Raji (cell line): ENCODE results near the gene BPIFB1.

Experiments
- POLR2A ChIP-seq: IDR thresholded peaks from 2 replicates; pipeline ENCODE4 v1.6.1; 2011; ENCODE audit warnings: low read depth, low read length, control low read depth; ENCODE audit not compliant: insufficient read depth

The BPIFB1 gene

GRCh38 chr20:33282991-33283555, at the start of gene BPIFB1:
BPIFB1 (plus strand) TSS chr20:33283214; CDS start chr20:33286074, 2,860 bp downstream.
- TF ChIP-seq POLR2A, result no peak

- no peak for TF ChIP-seq POLR2A
These were observed 49.0 kb upstream of the BPIFB1 start for GRCh38 chr20:33234050-33234449.

GRCh38 chr20:33235696-33236095, 47.3 kb upstream of the BPIFB1 start, which contains the start of gene BPIFA1:
BPIFA1 (plus strand) TSS chr20:33235996; CDS start chr20:33237712, 1,716 bp downstream.
- TF ChIP-seq POLR2A, result no peak

GRCh38 chr20:33236351-33236750, 46.7 kb upstream of the BPIFB1 start:
- no peak for TF ChIP-seq POLR2A

GRCh38 chr20:33237989-33238388, 45.0 kb upstream of the BPIFB1 start:
- no peak for TF ChIP-seq POLR2A

- TF ChIP-seq POLR2A, result no peak
These were observed 43.6 kb upstream of the BPIFB1 start for GRCh38 chr20:33239418-33239817.

GRCh38 chr20:33239979-33240736, 42.9 kb upstream of the BPIFB1 start:
- no peak for TF ChIP-seq POLR2A

- TF ChIP-seq POLR2A, result no peak
These were observed 42.1 kb upstream of the BPIFB1 start for GRCh38 chr20:33240923-33241322.

GRCh38 chr20:33242319-33243100, 40.5 kb upstream of the BPIFB1 start:
- TF ChIP-seq POLR2A, result no peak

- no peak for TF ChIP-seq POLR2A
These were observed 36.9 kb upstream of the BPIFB1 start for GRCh38 chr20:33246077-33246476.

GRCh38 chr20:33249456-33249855, 33.6 kb upstream of the BPIFB1 start:
- no peak for TF ChIP-seq POLR2A

GRCh38 chr20:33250666-33251065, 32.3 kb upstream of the BPIFB1 start:
- no peak for TF ChIP-seq POLR2A

GRCh38 chr20:33251496-33251895, 31.5 kb upstream of the BPIFB1 start:
- no peak for TF ChIP-seq POLR2A

GRCh38 chr20:33252460-33252859, 30.6 kb upstream of the BPIFB1 start:
- no peak for TF ChIP-seq POLR2A

- TF ChIP-seq POLR2A, result no peak
These were observed 28.0 kb upstream of the BPIFB1 start for GRCh38 chr20:33255005-33255404.

GRCh38 chr20:33257237-33257636, 25.8 kb upstream of the BPIFB1 start:
- no peak for TF ChIP-seq POLR2A

GRCh38 chr20:33259371-33259770, 23.6 kb upstream of the BPIFB1 start:
- no peak for TF ChIP-seq POLR2A

- TF ChIP-seq POLR2A, result no peak
These were observed 21.5 kb upstream of the BPIFB1 start for GRCh38 chr20:33261465-33261864.
